HG03565 (cell line): Measurements from ENCODE around the gene NF1.

Experiments used
- ATAC-seq: cut with Tn5 transposase; IDR thresholded peaks from one replicate; pipeline ENCODE4 v1.9.1; 2021; ENCODE audit warnings: mild to moderate bottlenecking, moderate library complexity; ENCODE audit not compliant: unreplicated experiment

The NF1 gene

GRCh38 chr17:31397256-31397939 is 302.6 kb downstream of the NF1 start:
- no peak for ATAC-seq

DNA sequence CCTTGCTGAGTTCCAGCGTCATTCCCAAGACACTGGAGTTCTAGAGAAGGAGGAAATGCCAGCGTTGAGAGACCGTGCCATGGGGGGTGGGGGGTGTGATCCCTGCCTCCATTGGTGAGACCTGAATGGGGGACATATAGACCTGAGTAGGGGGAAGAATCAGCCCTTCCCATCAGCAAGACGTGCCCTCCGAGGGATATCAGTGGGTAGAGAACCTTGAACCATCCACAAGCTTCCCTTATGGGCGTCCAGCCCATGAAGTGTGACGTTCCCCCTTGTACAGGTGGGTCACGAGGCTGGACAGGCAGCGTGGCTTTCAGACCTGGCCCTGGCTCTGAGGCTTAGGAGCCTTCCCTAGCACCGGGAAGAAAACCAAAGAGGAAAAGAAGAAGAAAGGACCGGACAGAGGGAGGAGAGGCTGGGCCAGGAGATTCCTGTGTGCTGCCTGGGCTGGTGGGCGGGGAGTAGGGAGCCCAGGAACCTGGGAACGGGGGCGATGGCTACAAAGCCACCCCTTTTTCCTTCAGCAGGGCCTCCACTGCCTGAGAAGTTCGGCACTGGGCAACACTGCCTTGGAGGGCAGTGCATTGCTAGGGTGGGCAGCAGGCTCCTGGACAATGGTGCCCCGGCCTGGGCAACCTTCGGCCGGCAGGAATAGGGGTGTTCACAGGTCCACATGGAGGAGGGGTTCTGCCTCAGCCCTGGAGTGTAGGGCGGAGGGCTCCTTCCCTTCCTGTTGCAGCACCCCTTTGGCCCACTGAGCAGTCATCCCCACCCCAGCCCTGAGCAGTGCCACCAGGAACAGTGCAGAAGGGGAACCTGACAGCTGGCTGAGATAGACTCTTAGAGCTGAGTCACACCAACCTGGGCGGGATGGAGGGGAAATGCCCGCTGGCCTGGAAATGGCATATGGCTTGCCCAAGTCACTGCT is 303.9 kb downstream of the NF1 start:
- ATAC-seq: no peak

- ATAC-seq: no peak
Observed at GRCh38 chr17:31400481-31400950, 305.7 kb downstream of the NF1 start.

GRCh38 chr17:31401456-31402254 is 306.9 kb downstream of the NF1 start:
- ATAC-seq: no peak

DNA sequence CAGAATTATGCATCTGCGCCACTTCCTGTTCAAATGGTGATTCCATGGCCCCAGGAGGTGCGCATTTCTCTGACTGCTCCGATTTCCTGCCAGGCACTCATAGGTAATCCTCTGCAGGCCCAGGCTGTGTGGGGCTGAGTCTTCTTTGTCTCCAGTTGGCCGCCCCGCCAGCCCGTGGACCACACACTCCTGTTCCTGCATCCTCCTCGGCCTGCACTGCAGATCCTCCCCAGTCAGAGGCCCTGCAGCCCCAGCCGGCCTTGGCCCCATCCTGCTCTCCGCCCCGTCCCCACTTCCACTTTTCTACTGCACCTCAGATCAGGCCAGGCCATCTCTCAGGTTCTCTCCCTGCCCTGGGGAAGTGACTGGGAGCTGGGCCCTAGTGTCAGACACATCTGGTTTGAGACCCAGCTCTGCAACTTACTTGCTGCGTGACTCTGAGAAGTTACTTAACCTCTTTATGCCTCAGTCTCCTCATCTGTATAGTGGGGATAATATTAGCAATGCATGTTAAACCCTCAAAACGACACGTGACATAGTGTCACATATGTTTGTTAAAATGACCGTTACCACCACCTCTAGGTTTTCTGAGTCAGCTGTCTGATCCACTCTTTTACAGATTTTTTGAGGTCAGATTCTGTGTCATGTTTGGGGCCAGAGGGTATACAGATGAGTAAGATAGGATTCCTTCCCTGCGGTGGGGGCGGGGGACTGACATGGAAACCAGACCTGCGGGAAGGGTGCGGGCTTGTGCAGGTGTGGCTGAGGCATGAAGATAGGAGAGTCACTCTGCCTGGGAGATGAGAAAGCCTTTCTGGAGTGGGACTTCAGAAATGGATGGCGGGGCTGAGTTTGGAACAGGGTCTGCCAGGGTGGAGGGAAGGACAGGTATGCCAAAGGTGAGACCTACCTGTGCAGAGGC is 309.5 kb downstream of the NF1 start:
- no peak for ATAC-seq

DNA sequence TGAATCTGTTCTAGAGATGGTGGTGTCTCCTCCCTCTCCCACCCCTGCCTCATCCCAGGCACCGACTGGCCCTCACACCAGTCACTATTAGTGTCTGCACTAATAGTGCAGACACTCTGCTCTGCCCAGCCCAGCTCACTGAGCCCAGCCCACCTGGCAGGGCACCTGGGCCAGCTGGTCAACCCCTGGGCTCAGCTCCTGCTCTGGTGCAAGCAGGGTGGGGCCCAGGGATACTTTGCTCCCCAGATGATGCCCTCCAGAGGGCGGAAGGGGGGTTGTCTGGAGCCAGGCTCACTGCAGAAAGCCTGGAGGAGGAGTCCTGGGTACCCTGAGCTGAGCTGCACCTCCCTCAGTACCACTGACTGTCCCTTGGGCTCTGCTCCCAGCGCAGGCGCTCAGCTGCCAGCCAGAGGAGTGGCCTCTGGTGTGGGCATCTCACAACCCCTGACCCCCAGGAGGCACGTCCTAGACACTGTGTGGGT is 311.2 kb downstream of the NF1 start:
- no peak for ATAC-seq

DNA sequence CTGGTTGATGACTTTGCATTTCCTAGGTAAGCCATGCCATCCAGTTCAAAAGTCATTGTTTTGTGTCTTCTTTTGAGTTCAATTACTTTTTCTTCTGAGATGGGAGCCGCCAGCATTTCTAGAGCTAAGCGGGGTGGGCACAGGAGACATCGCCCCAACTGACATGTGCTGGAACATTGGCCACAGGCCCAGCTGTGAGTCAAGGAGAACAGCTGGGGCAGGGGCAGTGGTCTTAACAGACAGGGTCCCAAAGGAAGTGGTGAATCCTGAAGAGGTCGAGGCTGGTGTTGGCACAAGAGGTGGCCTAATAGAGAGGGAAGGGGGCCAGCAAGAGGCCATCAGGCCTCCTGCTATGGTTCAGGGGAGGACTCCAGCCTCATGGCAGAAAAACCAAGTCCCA is 313.8 kb downstream of the NF1 start:
- no peak for ATAC-seq

DNA sequence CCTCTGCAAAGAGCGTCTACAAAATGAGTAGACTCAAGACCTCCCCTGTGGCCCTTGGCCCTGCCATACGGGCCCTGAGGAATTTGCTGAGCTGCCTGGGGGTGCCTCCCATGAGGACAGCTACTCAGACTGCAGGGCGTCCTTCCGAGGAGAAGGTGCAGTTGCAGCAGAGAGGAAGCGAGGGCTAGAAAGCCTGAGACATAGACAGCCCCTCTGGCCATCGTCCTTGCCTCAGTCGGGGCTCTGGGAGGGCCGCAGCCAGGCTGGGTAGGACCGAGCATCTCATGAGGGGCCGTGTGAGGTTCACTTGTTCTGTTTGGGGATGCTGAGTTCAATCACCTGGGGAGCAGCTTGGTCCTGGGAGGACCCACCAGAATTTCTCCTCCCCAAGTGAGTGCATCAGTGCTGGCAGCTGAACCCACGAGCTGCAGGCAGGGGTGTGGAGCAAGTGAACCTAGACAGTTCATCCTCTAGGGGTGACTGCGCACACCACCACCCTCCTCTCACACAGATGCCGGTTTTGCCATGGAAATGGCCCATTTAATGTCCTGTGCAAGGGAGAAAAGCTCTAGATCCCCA is 317.0 kb downstream of the NF1 start:
- ATAC-seq: no peak

GRCh38 chr17:31412511-31412910 is 317.7 kb downstream of the NF1 start:
- ATAC-seq: no peak

GRCh38 chr17:31413081-31413799 is 318.5 kb downstream of the NF1 start:
- ATAC-seq: no peak

DNA sequence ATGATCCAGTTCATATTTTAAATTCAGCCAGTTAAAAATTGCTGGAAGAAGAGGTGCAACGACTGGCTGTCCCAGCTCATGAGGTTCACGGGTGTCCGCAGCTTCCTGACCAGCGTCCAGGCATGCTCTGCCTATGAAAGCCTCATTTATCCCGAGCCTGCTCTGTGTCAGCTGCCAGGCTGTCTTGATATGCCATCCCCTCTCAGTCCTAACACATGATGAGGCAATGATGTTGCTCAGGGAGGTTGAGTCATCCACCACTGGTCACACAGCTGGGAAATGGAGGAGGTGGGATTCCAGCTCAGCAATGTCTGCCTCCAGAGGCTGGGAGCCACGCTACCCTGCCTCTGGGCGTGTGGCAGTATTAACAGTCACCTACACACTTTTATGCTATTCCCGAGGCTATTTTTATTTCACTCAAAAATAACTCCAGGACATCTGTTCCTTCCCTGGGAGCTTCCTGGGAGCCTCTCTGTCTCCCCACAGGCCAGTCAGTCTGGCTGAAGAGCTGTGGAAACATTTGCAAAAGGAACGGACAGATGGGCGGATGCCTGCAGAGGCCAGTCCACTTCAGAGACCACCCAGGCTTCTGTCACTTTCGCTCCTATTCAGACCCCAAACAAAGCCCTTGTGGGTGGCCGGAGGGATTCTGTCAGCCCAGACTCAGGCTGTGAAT is 319.2 kb downstream of the NF1 start:
- ATAC-seq: no peak

DNA sequence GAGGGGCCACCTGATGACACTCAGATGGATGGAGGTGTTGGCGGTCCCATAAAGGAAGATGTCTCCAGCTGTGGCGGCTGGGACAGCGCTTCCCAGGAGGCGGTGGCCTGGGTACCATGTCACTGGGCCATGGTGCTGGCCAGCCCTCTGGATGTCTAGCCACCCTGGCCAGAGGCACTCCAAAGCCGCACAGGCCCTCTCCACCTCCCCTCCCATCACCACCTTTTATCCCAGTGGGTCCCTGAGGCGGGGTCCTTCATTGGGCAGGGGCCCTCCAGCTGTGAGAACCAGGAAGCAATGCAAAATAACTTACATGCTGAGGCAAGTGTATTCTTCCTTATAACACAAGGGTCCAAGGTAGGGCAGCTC is 319.8 kb downstream of the NF1 start:
- no peak for ATAC-seq

GRCh38 chr17:31415004-31415454 is 320.3 kb downstream of the NF1 start:
- no peak for ATAC-seq

DNA sequence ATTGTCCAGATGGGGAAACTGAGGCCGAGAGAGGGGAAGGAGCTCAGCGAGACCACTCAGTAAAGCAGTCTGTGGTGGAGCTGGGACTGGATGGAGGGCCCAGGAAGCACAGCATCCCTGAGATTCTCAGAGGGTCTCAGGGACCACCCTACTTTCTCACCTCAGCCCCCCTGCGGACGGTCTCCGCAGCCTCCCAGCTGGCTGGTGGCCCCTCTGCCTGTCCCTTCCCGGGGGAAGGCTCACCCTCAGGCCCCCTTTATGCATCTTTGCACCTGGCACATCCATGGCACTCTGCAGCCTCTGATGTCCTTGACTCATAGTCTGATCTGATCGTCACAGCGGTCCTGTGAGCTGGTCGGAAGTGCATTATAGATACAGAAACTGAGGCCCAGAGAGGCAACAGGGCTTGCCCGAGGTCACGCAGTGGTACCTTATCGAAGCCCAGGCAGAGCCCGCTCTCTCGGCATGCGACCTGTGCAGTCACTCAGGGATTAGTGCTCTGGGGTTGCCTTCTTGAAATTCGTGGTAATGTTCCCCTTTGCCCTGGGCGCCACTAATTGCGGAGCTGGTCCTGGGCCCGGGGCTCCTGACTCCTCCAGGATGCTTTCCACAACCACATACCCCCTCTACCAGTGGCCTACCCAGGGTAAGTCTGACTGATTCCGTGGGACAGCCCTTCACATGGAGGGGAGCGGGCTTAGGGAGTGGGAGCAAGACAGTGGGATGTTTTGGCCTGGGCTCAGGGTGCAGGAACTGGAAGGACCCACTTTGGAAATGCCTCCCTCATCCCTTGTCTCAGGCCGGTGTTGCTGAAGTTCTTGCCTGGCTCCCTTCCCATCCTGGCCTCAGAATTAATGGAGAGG is 321.1 kb downstream of the NF1 start:
- ATAC-seq: no peak

DNA sequence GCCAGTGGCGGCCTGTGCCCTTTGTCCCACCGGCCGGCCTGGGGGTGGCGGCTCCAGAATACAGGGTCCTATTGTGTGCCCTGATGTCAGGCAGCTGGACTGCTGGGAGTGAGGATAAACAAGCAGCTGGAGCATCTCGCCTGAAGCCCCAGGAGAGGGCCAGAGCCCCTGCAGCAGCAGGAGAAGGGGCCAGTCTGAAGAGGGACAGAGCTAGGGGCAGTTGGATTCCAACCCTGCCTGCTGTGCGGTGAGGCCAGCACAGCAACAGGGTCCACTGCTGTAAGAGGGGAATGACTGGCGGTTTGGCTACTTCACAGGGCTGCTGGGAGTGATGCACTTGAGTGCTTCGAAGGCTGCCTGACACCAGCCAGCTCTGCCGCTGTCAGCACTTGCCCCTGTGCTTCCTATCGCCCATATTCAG is 321.7 kb downstream of the NF1 start:
- no peak for ATAC-seq

DNA sequence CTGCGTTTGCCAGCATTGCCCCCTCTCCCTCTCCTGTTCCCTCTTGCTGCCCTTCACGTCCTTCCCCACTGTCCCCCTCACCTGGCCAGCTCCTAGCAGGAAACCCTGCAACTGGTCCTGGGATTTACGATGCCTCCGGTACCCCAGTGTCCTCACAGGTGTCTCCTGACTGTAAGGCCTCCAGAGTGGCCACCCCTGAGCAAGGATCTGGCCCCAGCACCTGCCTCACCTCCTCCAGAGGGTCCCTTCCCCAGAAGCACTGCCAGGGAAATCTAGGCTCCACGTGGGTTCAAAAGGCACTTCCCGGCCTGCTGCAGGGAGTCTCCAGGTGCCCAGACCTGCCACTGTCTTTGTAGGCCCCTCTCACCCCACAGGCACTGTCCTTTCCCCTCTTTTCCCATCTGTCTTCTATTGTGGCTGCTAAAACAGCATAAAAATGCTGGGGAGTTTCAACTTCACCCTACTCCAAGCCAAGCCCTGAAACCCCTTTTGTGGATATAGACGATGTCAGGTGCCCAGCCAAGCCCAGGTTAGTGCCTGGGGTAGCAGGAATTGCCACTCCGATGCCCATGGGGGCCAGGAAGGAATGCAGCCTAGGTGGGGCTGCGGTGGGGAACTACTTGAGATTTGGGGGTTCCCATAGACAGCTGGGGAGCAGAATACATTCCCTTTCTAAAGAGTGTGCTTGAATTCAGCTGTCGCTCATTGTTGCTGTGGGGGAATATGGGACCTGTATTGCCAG is 322.4 kb downstream of the NF1 start:
- ATAC-seq: no peak
